Adipocyte (in vitro differentiated cells): ENCODE measurements around the gene DTD1.

Source experiments
- DNase-seq: peaks from one replicate; pipeline ENCODE4 v3.0.0-alpha.2; 2015; ENCODE audit warnings: low read depth
- H3K27me3 ChIP-seq: replicated peaks from 2 replicates; pipeline ENCODE4 v1.7.0; 2013; ENCODE audit warnings: mild to moderate bottlenecking, low read length, moderate library complexity; ENCODE audit not compliant: control insufficient read depth, insufficient read depth
- H3K36me3 ChIP-seq: 2 replicates; pipeline ENCODE4 v1.7.0; 2013; ENCODE audit warnings: low read length, mild to moderate bottlenecking, moderate library complexity; ENCODE audit not compliant: control insufficient read depth, insufficient read depth, severe bottlenecking
- H3K4me1 ChIP-seq: 2 replicates; pipeline ENCODE4 v1.7.0; 2013; ENCODE audit warnings: mild to moderate bottlenecking, low read length, moderate library complexity; ENCODE audit not compliant: control insufficient read depth, insufficient read depth
- H3K4me3 ChIP-seq: 2 replicates; pipeline ENCODE4 v1.7.0; 2013; ENCODE audit warnings: mild to moderate bottlenecking, low read length, moderate library complexity
- H3K9ac ChIP-seq: 2 replicates; pipeline ENCODE4 v1.7.0; 2013; ENCODE audit warnings: mild to moderate bottlenecking, low read length, moderate library complexity
- H3K9me3 ChIP-seq: 2 replicates; pipeline ENCODE4 v1.7.0; 2013; ENCODE audit warnings: mild to moderate bottlenecking, low read length, moderate library complexity; ENCODE audit not compliant: control insufficient read depth

Gene DTD1

DNA sequence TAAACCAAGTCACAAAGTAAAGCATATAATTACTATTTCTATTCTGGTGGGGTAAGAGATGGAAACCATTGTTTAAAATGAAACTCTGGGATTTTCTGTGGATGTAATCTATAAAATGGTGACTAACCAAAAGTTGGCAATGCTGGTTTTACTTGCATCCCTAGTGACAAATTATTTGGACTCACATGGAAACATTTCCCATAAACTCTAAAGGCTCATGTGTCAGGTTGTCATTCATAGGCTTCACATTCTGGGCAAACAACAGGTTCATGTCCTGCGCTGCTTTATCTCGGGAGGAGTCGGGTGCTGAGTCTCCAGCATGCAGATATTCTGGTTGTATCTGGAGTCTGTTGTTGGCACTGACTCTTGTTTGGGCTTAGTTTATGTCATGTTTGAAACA is 127.7 kb downstream of the DTD1 start:
- Histone ChIP-seq H3K9me3 (no peaks in the 10 kb centered on the region), H3K4me1 (peaks cover 6% of the 10 kb centered on the region), H3K9ac (no peak overlapping the region), H3K27me3 (no peaks in the 10 kb centered on the region), H3K4me3 (no peak overlapping the region), H3K36me3 (no peaks in the 10 kb centered on the region)
- no peak for DNase-seq

DNA sequence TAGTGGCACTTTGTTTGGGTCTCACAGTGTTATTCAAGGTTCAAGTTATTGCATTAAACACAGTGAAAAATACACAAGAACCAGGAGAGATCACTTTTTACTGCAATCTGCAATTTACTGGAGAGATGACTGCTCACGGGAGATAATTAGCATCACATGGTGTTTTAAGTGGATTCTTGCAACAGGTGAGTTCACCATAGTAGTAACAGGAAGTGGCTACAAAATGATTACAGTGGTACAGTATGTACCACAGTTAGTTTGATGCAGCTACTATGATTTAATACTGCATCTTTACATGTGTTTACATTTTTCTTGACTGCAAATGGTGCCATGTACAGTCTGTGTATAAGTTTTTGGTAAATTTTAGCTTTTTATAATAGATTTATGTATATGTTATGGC is 129.2 kb downstream of the DTD1 start:
- Histone ChIP-seq H3K9me3 (no peaks in the 10 kb centered on the region), H3K4me1 (peaks cover 6% of the 10 kb centered on the region), H3K27me3 (no peaks in the 10 kb centered on the region), H3K9ac (no peak overlapping the region), H3K36me3 (no peaks in the 10 kb centered on the region), H3K4me3 (no peak overlapping the region)
- DNase-seq, result no peak

GRCh38 chr20:18718129-18718528 is 130.3 kb downstream of the DTD1 start:
- Histone ChIP-seq H3K9me3 (no peaks in the 10 kb centered on the region), H3K36me3 (no peaks in the 10 kb centered on the region), H3K4me3 (no peak overlapping the region), H3K9ac (no peak overlapping the region), H3K4me1 (peaks cover 6% of the 10 kb centered on the region), H3K27me3 (no peaks in the 10 kb centered on the region)
- DNase-seq, result no peak

DNA sequence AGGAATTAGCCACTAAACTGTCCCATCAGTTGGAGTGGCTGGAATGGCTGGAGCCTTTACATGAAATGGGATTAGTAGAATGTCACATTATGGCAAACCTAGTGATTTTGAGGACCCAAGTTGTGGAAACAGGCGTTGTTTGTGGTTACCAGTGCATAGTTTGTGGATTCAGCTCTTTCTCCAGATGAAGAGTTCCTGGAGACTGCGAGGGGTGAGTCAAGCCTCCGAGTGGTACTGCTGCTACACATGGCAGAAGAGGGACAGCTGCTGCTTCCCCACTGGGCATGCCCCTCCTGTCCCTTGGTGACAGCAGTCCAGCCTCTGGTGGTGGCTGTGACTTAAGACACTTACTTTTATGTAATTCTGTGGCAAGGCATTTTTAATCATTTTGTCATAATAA is 131.6 kb downstream of the DTD1 start:
- peaks cover 6% of the 10 kb centered on the region for H3K4me1 ChIP-seq
- H3K36me3 ChIP-seq, result no peaks in the 10 kb centered on the region
- H3K4me3 ChIP-seq, result no peak overlapping the region
- peak; percentile 61 for DNase-seq
- H3K27me3 ChIP-seq, result no peaks in the 10 kb centered on the region
- no peaks in the 10 kb centered on the region for H3K9me3 ChIP-seq
- H3K9ac ChIP-seq, result no peak overlapping the region

DNA sequence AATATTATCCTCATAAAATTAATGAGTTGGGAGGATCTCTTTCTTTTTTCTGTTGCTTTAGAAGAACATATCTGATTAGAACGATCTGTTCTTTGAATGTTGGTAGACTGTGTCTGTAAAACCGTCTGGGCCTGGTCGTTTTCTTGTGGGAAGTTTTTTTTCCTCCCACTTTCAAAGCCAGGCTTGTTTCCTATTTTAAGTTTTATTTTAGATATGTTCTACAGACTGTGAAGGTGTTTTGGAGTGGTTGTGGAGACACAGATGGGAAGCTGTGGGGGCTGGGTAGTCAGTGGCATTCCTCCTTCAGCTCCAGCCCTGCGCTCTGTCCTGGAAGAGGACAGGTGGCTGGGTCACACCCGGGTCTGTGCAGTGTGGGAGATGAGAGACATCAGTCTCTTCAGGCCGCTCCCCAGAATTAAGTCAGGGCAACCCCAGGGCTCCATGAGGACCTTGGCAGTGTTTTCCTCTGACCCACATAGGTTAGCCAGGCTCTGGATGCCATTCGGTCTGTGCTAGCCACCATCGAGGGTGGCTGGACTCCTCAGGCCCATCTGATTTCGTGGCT is 133.8 kb downstream of the DTD1 start:
- Histone ChIP-seq H3K4me1 (peaks cover 6% of the 10 kb centered on the region), H3K9me3 (no peaks in the 10 kb centered on the region), H3K27me3 (no peaks in the 10 kb centered on the region), H3K36me3 (no peaks in the 10 kb centered on the region), H3K4me3 (no peak overlapping the region), H3K9ac (no peak overlapping the region)
- no peak for DNase-seq

DNA sequence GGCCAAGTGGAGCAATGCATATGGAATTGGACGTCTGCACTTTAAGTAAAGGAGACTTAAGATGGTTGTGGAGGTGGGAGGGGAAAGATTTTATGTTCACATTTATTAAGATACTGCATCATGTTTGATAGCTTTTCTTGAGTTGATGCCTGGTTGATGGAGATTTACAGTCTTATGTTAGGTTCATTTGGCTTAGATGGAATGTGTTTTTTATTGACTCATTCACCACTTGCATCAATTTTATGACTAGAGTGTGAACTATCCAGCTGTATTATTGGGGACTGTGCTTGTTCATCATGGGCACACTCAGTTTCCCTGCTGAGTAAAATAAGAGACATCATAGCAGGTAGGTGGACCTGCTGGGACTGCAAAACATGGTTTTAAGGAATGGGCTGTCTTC is 134.5 kb downstream of the DTD1 start:
- no peak overlapping the region for H3K4me3 ChIP-seq
- H3K4me1 ChIP-seq, result peaks cover 6% of the 10 kb centered on the region
- H3K27me3 ChIP-seq, result no peaks in the 10 kb centered on the region
- DNase-seq, result no peak
- no peak overlapping the region for H3K9ac ChIP-seq
- H3K36me3 ChIP-seq, result no peaks in the 10 kb centered on the region
- H3K9me3 ChIP-seq, result no peaks in the 10 kb centered on the region

DNA sequence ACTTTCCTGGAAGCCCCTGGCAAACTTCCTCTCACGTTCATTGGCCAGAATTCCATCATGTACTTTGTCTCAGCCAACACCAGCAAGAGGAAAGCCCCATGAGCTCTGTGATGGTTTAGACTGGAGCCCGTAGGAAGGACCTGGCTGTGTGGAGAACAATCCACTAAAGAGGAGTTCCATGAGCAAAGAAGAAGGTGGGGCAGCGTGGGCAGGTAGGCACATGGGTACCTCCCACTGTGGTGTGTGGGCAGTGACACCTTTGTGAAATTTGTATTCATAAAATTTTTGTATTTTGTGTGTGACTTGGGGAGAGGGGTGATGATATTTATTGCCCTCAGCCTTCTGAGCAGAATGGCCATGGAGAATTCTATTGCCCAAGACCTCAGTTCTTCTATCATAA is 136.2 kb downstream of the DTD1 start:
- Histone ChIP-seq H3K4me3 (no peak overlapping the region), H3K36me3 (no peaks in the 10 kb centered on the region), H3K4me1 (no peaks in the 10 kb centered on the region), H3K9ac (no peak overlapping the region), H3K9me3 (no peaks in the 10 kb centered on the region), H3K27me3 (no peaks in the 10 kb centered on the region)
- DNase-seq, result no peak

- no peaks in the 10 kb centered on the region for H3K27me3 ChIP-seq
- no peaks in the 10 kb centered on the region for H3K9me3 ChIP-seq
- no peak for DNase-seq
- no peaks in the 10 kb centered on the region for H3K4me1 ChIP-seq
- no peak overlapping the region for H3K4me3 ChIP-seq
- no peaks in the 10 kb centered on the region for H3K36me3 ChIP-seq
- no peak overlapping the region for H3K9ac ChIP-seq
Measured at GRCh38 chr20:18724788-18725464, 137.1 kb downstream of the DTD1 start.

- no peak overlapping the region for H3K4me3 ChIP-seq
- no peak for DNase-seq
- no peaks in the 10 kb centered on the region for H3K9me3 ChIP-seq
- H3K4me1 ChIP-seq, result no peaks in the 10 kb centered on the region
- no peaks in the 10 kb centered on the region for H3K27me3 ChIP-seq
- no peak overlapping the region for H3K9ac ChIP-seq
- H3K36me3 ChIP-seq, result no peaks in the 10 kb centered on the region
Measured at GRCh38 chr20:18727032-18727508, 139.2 kb downstream of the DTD1 start.

DNA sequence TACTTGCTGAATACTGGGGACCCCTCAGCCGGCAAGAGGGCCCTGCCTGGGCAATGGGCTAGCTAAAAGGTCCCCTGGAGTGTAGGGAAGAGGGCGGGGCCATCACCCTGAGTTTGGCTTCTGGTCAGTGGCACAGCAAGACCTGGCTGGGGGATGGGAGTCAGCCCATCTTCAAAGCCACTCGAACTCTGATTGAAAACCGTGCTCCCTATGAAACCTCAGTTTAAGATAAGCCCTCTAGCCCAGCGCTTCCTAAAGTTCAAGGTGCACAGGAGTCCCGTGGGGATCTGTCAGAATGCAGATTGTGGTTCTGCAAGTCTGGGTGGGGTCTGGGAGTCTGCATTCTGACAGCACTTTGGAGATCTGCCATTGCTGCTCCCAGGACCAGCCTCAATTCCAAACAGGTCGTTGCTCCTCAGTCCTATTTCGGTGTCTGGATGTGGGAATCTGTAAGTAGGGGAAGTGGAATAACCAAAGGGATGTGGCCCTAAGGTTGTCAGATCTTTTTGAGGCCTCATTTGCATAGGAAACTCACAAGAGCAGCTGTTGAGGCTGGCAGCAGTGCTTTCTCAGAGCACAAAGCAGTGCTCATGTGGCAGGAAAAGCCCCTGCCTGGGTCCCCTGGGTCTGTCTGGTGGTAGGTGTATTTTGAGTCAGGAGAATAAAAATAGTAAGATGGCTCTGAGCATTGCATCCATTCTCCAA is 140.5 kb downstream of the DTD1 start:
- H3K36me3 ChIP-seq, result no peaks in the 10 kb centered on the region
- DNase-seq, result no peak
- no peaks in the 10 kb centered on the region for H3K27me3 ChIP-seq
- H3K4me1 ChIP-seq, result no peaks in the 10 kb centered on the region
- H3K4me3 ChIP-seq, result no peak overlapping the region
- H3K9me3 ChIP-seq, result no peaks in the 10 kb centered on the region
- no peak overlapping the region for H3K9ac ChIP-seq

- H3K4me3 ChIP-seq, result no peak overlapping the region
Measured at GRCh38 chr20:18728870-18729224, 141.0 kb downstream of the DTD1 start.

More at GRCh38 chr20:18728870-18729224, 141.0 kb downstream of the DTD1 start:
- no peaks in the 10 kb centered on the region for H3K4me1 ChIP-seq
- no peaks in the 10 kb centered on the region for H3K36me3 ChIP-seq
- no peak overlapping the region for H3K9ac ChIP-seq
- no peaks in the 10 kb centered on the region for H3K9me3 ChIP-seq
- no peaks in the 10 kb centered on the region for H3K27me3 ChIP-seq
- no peak for DNase-seq
